ENCODE data around the gene CFAP46.

Gene CFAP46

DNA sequence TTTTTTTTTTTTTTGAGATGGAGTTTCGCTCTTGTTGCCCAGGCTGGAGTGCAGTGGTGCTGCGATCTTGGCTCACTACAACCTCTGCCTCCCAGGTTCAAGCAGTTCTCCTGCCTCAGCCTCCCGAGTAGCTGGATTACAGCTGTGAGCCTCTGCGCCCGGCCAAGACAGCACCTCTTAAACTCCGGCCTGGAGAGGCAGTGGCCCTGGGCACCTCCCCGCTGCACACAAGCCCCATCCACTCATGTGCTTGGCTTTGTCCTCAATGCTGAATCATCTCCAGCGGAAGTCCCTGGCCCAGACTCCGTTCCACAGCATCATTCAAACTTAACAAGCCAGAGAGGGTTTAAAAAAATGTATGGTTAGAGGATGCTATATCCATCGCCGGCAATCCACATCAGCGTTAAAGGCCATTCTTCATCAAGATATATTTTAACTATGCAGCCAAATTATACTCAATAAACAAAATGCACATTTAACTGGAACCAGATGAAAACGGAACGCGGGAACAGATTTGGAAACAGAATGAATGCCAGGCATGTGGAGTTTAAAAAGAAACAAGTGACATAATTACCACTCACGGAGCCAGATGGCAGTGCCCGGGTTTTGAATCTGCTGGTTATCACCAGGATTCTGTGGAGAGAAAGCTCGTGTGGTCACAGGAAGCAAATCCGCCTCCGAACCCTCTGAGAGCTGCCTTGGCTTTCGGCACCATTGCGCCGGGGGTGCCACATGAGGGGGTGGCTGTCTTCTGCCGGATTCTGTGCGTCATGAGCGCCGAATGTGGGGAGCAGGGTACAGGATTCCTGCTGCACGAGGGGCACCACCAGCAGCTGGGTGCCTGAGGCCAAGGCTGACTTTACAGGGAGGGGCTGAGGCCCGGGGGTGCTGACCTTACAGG, 45.6 kb upstream of the CFAP46 start:
- no peak for FAIRE-seq
- TF ChIP-seq, protein P1, sequence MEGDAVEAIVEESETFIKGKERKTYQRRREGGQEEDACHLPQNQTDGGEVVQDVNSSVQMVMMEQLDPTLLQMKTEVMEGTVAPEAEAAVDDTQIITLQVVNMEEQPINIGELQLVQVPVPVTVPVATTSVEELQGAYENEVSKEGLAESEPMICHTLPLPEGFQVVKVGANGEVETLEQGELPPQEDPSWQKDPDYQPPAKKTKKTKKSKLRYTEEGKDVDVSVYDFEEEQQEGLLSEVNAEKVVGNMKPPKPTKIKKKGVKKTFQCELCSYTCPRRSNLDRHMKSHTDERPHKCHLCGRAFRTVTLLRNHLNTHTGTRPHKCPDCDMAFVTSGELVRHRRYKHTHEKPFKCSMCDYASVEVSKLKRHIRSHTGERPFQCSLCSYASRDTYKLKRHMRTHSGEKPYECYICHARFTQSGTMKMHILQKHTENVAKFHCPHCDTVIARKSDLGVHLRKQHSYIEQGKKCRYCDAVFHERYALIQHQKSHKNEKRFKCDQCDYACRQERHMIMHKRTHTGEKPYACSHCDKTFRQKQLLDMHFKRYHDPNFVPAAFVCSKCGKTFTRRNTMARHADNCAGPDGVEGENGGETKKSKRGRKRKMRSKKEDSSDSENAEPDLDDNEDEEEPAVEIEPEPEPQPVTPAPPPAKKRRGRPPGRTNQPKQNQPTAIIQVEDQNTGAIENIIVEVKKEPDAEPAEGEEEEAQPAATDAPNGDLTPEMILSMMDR (IDR thresholded peaks at IDR 0.05; ENCODE audit: insufficient read depth, missing control alignments): no peak
- DNase-seq (ENCODE audit: insufficient read length, low spot score): no peak

DNA sequence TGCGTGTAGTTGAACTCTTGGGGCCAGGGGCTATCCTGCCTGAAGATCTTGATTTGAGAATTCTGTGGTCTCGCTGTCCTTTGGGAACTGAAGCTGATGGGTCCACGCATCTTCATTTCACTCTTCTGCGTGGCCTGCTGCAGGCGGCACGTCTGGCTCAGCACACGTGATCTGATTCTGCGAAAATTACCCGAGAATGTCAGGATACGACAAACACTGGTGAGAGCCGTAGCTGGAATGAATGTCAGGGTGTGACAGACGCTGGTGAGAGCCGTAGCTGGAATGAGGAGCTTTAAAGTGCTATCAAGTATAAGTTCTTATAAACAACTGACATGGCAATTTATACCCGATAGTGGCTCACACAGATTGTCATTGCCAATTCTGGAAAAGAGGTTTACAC, 44.6 kb upstream of the CFAP46 start:
- TF ChIP-seq, protein P1 (IDR thresholded peaks at IDR 0.05; ENCODE audit: insufficient read depth, missing control alignments): no peak
- DNase-seq (ENCODE audit: insufficient read length, low spot score) (no peak), FAIRE-seq (no peak)

DNA sequence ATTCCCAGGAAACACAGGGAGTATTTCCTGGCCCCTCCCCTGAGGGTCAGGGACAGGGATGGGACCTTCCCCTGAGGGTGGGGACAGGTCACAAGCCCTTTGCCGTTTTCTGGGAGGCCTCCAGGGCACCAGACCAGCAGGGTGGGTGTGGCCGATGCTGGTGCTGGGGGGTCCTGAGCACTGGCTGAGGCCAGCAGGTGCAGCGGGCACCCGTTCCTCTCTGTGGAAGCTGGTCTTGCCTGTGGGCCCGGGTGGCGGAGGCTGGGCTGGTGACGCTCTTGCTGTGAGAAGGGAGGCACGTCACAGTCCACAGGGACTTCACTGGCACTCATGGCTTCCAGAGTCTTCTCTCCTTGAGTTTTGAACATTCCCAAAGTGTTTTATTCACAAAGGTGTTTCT, 44.2 kb upstream of the CFAP46 start:
- FAIRE-seq (no peak), DNase-seq (ENCODE audit: insufficient read length, low spot score) (no peak)
- TF ChIP-seq, protein P1 (IDR thresholded peaks at IDR 0.05; ENCODE audit: insufficient read depth, missing control alignments): no peak

DNA sequence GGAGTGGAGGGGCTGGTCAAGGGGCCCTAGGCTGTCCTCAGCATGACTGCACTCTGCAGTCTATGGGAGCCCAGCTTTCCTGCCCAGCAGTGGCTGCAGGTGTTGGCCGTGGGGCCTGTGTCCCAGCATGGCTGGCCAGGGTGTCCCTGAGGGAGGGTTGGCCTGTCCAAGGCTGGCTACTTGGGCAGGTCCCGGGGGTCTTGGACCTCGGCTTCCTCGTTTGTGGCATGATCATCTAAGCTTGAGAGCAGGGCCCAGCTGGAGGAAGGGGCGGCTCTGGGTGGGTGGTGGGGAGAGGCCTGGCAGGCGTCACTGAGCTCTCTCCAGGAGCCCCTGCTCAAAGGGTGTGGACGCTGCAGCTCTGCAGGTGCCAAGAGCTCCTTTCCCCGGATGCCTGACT, 43.7 kb upstream of the CFAP46 start:
- FAIRE-seq: no peak
- TF ChIP-seq, protein P1 (IDR thresholded peaks at IDR 0.05; ENCODE audit: insufficient read depth, missing control alignments): no peak
- no peak for DNase-seq (ENCODE audit: insufficient read length, low spot score)

DNA sequence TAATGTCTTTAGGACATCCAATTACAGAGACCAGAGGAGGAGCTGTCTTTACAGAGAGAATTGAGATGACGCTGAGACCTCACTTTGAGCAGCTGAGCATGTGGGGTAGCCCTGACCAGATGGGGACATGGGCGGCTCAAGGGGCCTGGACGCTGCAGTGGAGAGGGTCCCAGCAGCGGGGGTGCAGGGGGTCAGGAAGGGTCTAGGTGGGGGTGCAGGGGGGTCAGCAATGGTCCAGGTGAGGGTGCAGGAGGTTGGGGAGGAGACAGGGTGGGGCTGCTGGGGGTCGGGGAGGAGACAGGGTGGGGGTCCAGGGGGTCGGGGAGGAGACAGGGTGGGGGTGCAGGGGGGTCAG, 43.2 kb upstream of the CFAP46 start:
- TF ChIP-seq, protein P1 (IDR thresholded peaks at IDR 0.05; ENCODE audit: insufficient read depth, missing control alignments): no peak
- no peak for DNase-seq (ENCODE audit: insufficient read length, low spot score)
- no peak for FAIRE-seq

DNA sequence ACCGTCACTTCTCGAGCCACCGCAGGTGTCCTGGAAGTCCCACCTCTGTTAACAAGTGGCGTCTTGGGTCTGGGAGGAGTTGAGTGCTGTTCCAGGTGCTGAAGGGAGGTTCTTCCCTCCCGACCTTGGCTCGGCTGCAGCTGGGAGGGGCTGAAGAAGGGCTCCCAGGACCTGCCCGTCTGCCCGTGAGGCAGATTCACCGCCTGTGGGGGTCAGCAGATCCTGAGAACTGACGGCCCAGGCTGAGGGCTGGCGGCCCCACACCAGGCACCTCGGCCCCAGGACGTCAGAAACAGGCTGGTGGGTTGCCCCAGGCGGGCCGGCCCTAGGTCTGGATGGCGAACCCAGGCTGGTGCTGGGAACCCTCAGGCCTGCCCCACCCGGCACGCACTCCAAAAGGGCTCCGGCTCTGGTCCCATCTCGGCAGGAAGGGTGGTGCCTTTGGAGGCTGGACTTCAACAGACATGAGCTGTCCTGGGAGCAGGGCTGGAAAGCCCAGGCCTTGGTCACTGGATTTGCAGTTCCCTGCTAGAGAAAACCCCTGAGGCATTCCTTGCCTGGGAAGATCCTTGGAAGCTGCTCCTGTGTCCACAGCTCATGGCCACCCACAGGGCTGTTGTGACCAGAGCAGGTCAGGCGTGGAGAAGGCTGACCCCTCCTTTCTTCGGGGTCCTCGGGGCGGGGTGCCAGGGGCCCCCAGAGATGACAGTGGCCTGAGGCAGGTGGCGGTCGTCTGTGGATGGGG, 42.6 kb upstream of the CFAP46 start:
- no peak for DNase-seq (ENCODE audit: insufficient read length, low spot score)
- TF ChIP-seq, protein P1 (IDR thresholded peaks at IDR 0.05; ENCODE audit: insufficient read depth, missing control alignments): no peak
- FAIRE-seq: no peak

DNA sequence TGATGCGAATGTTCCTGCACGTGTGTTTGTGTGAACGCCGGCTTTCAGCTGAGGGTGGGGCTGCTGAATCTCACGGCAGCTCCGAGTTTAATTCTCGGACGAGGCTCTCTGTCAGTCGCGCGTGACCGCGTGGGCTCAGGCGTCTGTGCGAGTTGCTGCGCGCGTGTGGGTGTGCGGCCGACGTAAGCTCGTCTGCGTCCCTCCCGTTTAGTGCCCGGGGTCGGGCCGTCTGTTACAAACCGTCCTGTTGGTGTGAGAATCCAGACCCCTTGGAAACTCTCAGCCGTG, 41.6 kb upstream of the CFAP46 start:
- TF ChIP-seq, protein P1 (IDR thresholded peaks at IDR 0.05; ENCODE audit: insufficient read depth, missing control alignments): no peak
- FAIRE-seq (no peak), DNase-seq (ENCODE audit: insufficient read length, low spot score) (no peak)

All from D721Med (cell line).